ENCODE data around the gene TMEM184C. TPM values are rescaled to one million over a fixed set of nuclear protein-coding genes. Genes with fewer than 3 reads are reported as not detected.
A peak's percentile ranks its signal among the peaks of the same experiment; 100 is the strongest.

TMEM184C gene
- total RNA-seq, 2 donors from 2014 or later: 23.2 to 30.2 TPM

GRCh38 chr4:147709999-147710398, 92.8 kb downstream of the TMEM184C start:
- Histone ChIP-seq H3K27me3 (replicated peaks; ENCODE audit: insufficient read depth) (no peaks in the 10 kb centered on the region), H3K36me3 (no peaks in the 10 kb centered on the region), H3K4me1 (ENCODE audit: control insufficient read depth in 1 of 2, low read depth in 2 of 2) (peaks cover 9 to 10% of the 10 kb centered on the region in 2 donors), H3K9me3 (no peaks in the 10 kb centered on the region), H3K4me3 (no peak overlapping the region), H3K27ac (no peak overlapping the region)
- no peak for TF ChIP-seq CTCF (IDR thresholded peaks at IDR 0.05)
- no peak for ATAC-seq (ENCODE audit: insufficient number of reproducible peaks, low FRiP score, low read depth)
- no peak for DNase-seq (ENCODE audit: low spot score)

GRCh38 chr4:147714575-147715401, 97.6 kb downstream of the TMEM184C start:
- DNase-seq (ENCODE audit: low spot score): no peak

GRCh38 chr4:147717878-147718277, 100.7 kb downstream of the TMEM184C start:
- Histone ChIP-seq H3K4me1 (ENCODE audit: control insufficient read depth in 1 of 2, low read depth in 2 of 2) (peaks cover 7 to 9% of the 10 kb centered on the region in 2 donors), H3K36me3 (no peaks in the 10 kb centered on the region), H3K27ac (no peak overlapping the region), H3K9me3 (no peaks in the 10 kb centered on the region), H3K27me3 (replicated peaks; ENCODE audit: insufficient read depth) (no peaks in the 10 kb centered on the region), H3K4me3 (no peak overlapping the region)
- DNase-seq (ENCODE audit: low spot score) (no peak), ATAC-seq (ENCODE audit: insufficient number of reproducible peaks, low FRiP score, low read depth) (no peak)
- no peak for TF ChIP-seq CTCF (IDR thresholded peaks at IDR 0.05)

More at GRCh38 chr4:147714575-147715401, 97.6 kb downstream of the TMEM184C start:
- H3K27me3 ChIP-seq (replicated peaks; ENCODE audit: insufficient read depth): no peaks in the 10 kb centered on the region
- ATAC-seq (ENCODE audit: insufficient number of reproducible peaks, low FRiP score, low read depth): no peak
- no peaks in the 10 kb centered on the region for H3K36me3 ChIP-seq
- H3K27ac ChIP-seq: peak overlapping the region in 1 of 2 donors; percentile 52
- peak overlapping the region; percentile 42 for H3K4me3 ChIP-seq
- TF ChIP-seq CTCF (IDR thresholded peaks at IDR 0.05): no peak
- no peaks in the 10 kb centered on the region for H3K9me3 ChIP-seq
- H3K4me1 ChIP-seq (ENCODE audit: control insufficient read depth in 1 of 2, low read depth in 2 of 2): peaks cover 6 to 9% of the 10 kb centered on the region in 2 donors

Other genes starting within 250 kb of the TMEM184C start
- gene EDNRA, start 136.3 kb upstream of the TMEM184C start, total RNA-seq: 10 to 100 TPM; 10.8 to 22.2 TPM
- gene PRMT9, start 66.8 kb downstream of the TMEM184C start, total RNA-seq: 10 to 100 TPM in 1 of 2 donors, 1 to 10 TPM in 1; 3.5 to 11.9 TPM
- gene ARHGAP10, start 114.7 kb downstream of the TMEM184C start, total RNA-seq: 100 to 1,000 TPM; 195 to 211 TPM